Neuronal stem cell (in vitro differentiated cells): ENCODE results near the gene ANKAR.

Source experiments
- DNase-seq: peaks from one replicate; pipeline ENCODE4 v3.0.0-alpha.2; 2013; ENCODE audit warnings: low spot score
- H2AFZ ChIP-seq: one replicate; pipeline ENCODE4 v1.6.1; 2013; ENCODE audit warnings: mild to moderate bottlenecking, low read length, inconsistent platforms
- H2AK5ac ChIP-seq: 2 replicates; pipeline ENCODE4 v1.6.1; 2013; ENCODE audit warnings: low read depth, mild to moderate bottlenecking, inconsistent platforms, low read length, moderate library complexity, mixed read lengths
- H2BK120ac ChIP-seq: 2 replicates; pipeline ENCODE4 v1.6.1; 2013; ENCODE audit warnings: low read depth, mild to moderate bottlenecking, inconsistent platforms, low read length, moderate library complexity, mixed read lengths
- H2BK12ac ChIP-seq: one replicate; pipeline ENCODE4 v1.6.1; 2013; ENCODE audit warnings: low read length, inconsistent platforms
- H2BK15ac ChIP-seq: 2 replicates; pipeline ENCODE4 v1.6.1; 2013; ENCODE audit warnings: mild to moderate bottlenecking, low read length, inconsistent platforms, mixed read lengths
- H2BK5ac ChIP-seq: one replicate; pipeline ENCODE4 v1.6.1; 2013; ENCODE audit warnings: inconsistent platforms, mild to moderate bottlenecking, low read length, moderate library complexity
- H3K14ac ChIP-seq: one replicate; pipeline ENCODE4 v1.6.1; 2013; ENCODE audit warnings: low read length, inconsistent platforms
- H3K18ac ChIP-seq: 2 replicates; pipeline ENCODE4 v1.6.1; 2013; ENCODE audit warnings: low read length, inconsistent platforms
- H3K23ac ChIP-seq: 2 replicates; pipeline ENCODE4 v1.6.1; 2013; ENCODE audit warnings: low read depth, mild to moderate bottlenecking, mixed read lengths, low read length, inconsistent platforms; ENCODE audit not compliant: poor library complexity
- H3K27ac ChIP-seq: replicated peaks from 3 replicates; pipeline ENCODE4 v1.5.1; 2013; ENCODE audit warnings: low read length, inconsistent platforms
- H3K27me3 ChIP-seq, 3 experiments: 2 replicates each; pipeline ENCODE4 v1.6.1; 2013; ENCODE audit warnings: low read length in 3 of 3, mild to moderate bottlenecking in 2 of 3, inconsistent platforms in 1 of 3, low read depth in 1 of 3, mixed read lengths in 1 of 3, moderate library complexity in 1 of 3; ENCODE audit not compliant: control insufficient read depth in 3 of 3, insufficient read depth in 3 of 3
- H3K36me3 ChIP-seq, 2 donors: replicated peaks in 1 of 2; 2 replicates each; pipeline ENCODE4 v1.6.1; 2013; ENCODE audit warnings: low read length in 2 of 2; ENCODE audit not compliant: control insufficient read depth in 2 of 2, insufficient read depth in 2 of 2
- H3K4ac ChIP-seq: 2 replicates; pipeline ENCODE4 v1.6.1; 2013; ENCODE audit warnings: inconsistent platforms, mild to moderate bottlenecking, low read length, moderate library complexity
- H3K4me1 ChIP-seq, 2 donors: 1 replicate in 1 of 2; 2 replicates in 1 of 2; pipeline ENCODE4 v1.6.1; 2013; ENCODE audit warnings: low read length in 2 of 2, low read depth in 1 of 2; ENCODE audit not compliant: control insufficient read depth in 2 of 2, insufficient read depth in 1 of 2
- H3K4me2 ChIP-seq: one replicate; pipeline ENCODE4 v1.6.1; 2013; ENCODE audit warnings: mild to moderate bottlenecking, low read length, inconsistent platforms; ENCODE audit not compliant: insufficient read depth, poor library complexity, severe bottlenecking
- H3K4me3 ChIP-seq, 2 donors: 2 replicates each; pipeline ENCODE4 v1.5.1; 2013; ENCODE audit warnings: low read length in 2 of 2, mild to moderate bottlenecking in 2 of 2, inconsistent platforms in 1 of 2, moderate library complexity in 1 of 2
- H3K79me1 ChIP-seq: one replicate; pipeline ENCODE4 v1.6.1; 2013; ENCODE audit warnings: low read depth, mild to moderate bottlenecking, inconsistent platforms, low read length, moderate library complexity
- H3K9ac ChIP-seq: one replicate; pipeline ENCODE4 v1.6.1; 2013; ENCODE audit warnings: mild to moderate bottlenecking, low read depth, low read length, inconsistent platforms; ENCODE audit not compliant: poor library complexity
- H3K9me3 ChIP-seq, 2 donors: replicated peaks in 1 of 2; 2 replicates each; pipeline versions ENCODE3 to v1.6.1; 2013; ENCODE audit warnings: low read length in 2 of 2, mild to moderate bottlenecking in 2 of 2, inconsistent platforms in 1 of 2, low read depth in 1 of 2, mixed read lengths in 1 of 2, moderate library complexity in 1 of 2; ENCODE audit not compliant: control insufficient read depth in 2 of 2, insufficient read depth in 1 of 2
- H4K8ac ChIP-seq: one replicate; pipeline ENCODE4 v1.6.1; 2013; ENCODE audit warnings: low read depth, mild to moderate bottlenecking, inconsistent platforms, low read length, moderate library complexity
- H4K91ac ChIP-seq: one replicate; pipeline ENCODE4 v1.6.1; 2013; ENCODE audit warnings: low read length, low read depth, mild to moderate bottlenecking, inconsistent platforms; ENCODE audit not compliant: poor library complexity
- WGBS, 2 donors: extraction: QIAGEN DNeasy Blood & Tissue Kit; methylation state at CpG; one replicate each; pipeline ENCODE4 v1.1.7; 2013; ENCODE audit warnings: missing lambda C conversion rate in 2 of 2, mixed read lengths in 1 of 2; ENCODE audit not compliant: insufficient read length in 2 of 2, insufficient replicate concordance in 1 of 2; ENCODE audit errors: extremely low coverage in 2 of 2; 5-methylcytosine and 5-hydroxymethylcytosine counted together

ANKAR gene

GRCh38 chr2:189696223-189696622 is 21.8 kb downstream of the ANKAR start:
- H2BK5ac ChIP-seq = no peak overlapping the region
- H3K18ac ChIP-seq = no peak overlapping the region

GRCh38 chr2:189698020-189698887 is 23.8 kb downstream of the ANKAR start:
- H2BK120ac ChIP-seq = no peak overlapping the region
- no peak overlapping the region for H4K91ac ChIP-seq
- no peak overlapping the region for H2BK5ac ChIP-seq
- H3K27me3 ChIP-seq = no peaks in the 10 kb centered on the region
- no peak overlapping the region for H3K9ac ChIP-seq
- H3K18ac ChIP-seq = no peak overlapping the region
- H3K14ac ChIP-seq = no peak overlapping the region
- H3K4me2 ChIP-seq = no peak overlapping the region
- no peak for DNase-seq
- no peak overlapping the region for H3K4ac ChIP-seq
- WGBS, 2 donors = no CpG with 5 or more reads among the region's 6 CpGs
- H3K4me3 ChIP-seq = no peak overlapping the region
- no peaks in the 10 kb centered on the region for H3K4me1 ChIP-seq
- H2BK12ac ChIP-seq = no peak overlapping the region
- H2AFZ ChIP-seq = no peak overlapping the region
- no peak overlapping the region for H3K27ac ChIP-seq
- H3K79me1 ChIP-seq = no peaks in the 10 kb centered on the region
- no peak overlapping the region for H3K23ac ChIP-seq
- no peak overlapping the region for H2BK15ac ChIP-seq
- no peak overlapping the region for H4K8ac ChIP-seq
- no peak overlapping the region for H2AK5ac ChIP-seq
- no peaks in the 10 kb centered on the region for H3K9me3 ChIP-seq
- H3K36me3 ChIP-seq = no peaks in the 10 kb centered on the region

More at GRCh38 chr2:189696223-189696622, 21.8 kb downstream of the ANKAR start:
- no peak overlapping the region for H2AK5ac ChIP-seq
- H3K14ac ChIP-seq = no peak overlapping the region
- H3K23ac ChIP-seq = no peak overlapping the region
- WGBS, 2 donors = no CpG with 5 or more reads among the region's 3 CpGs
- H3K4me3 ChIP-seq = no peak overlapping the region
- H3K4me2 ChIP-seq = no peak overlapping the region
- H3K36me3 ChIP-seq = no peaks in the 10 kb centered on the region
- no peaks in the 10 kb centered on the region for H3K79me1 ChIP-seq
- H3K4ac ChIP-seq = no peak overlapping the region
- no peak overlapping the region for H4K91ac ChIP-seq
- H3K9ac ChIP-seq = no peak overlapping the region
- no peak for DNase-seq
- no peak overlapping the region for H3K27ac ChIP-seq
- no peak overlapping the region for H2BK120ac ChIP-seq
- H2BK12ac ChIP-seq = no peak overlapping the region
- H2AFZ ChIP-seq = no peak overlapping the region
- no peaks in the 10 kb centered on the region for H3K27me3 ChIP-seq
- no peaks in the 10 kb centered on the region for H3K4me1 ChIP-seq
- no peaks in the 10 kb centered on the region for H3K9me3 ChIP-seq
- no peak overlapping the region for H4K8ac ChIP-seq
- H2BK15ac ChIP-seq = no peak overlapping the region

DNA sequence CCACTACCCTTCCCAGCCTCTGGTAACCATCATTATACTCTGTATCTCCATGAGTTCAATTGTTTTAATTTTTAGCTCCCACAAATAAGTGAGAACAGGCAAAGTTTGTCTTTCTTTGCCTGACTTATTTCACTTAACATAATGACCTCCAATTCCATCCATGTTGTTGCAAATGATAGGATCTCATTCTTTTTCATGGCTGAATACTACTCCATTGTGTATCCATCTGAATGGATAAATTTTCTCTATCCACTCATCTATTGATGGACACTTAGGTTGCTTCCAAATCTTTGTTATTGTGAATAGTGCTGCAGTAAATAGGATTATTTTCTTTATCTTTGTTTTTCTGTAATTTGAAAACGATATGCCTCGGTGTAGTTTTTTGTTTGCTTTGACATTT is 26.2 kb downstream of the ANKAR start:
- Histone ChIP-seq H3K14ac (no peak overlapping the region), H3K4me2 (no peak overlapping the region), H3K23ac (no peak overlapping the region), H3K4me1 (no peaks in the 10 kb centered on the region), H4K91ac (no peak overlapping the region), H2BK15ac (no peak overlapping the region), H3K9me3 (no peaks in the 10 kb centered on the region), H3K9ac (no peak overlapping the region), H3K27me3 (no peaks in the 10 kb centered on the region), H3K4me3 (no peak overlapping the region), H3K36me3 (no peaks in the 10 kb centered on the region), H2AK5ac (no peak overlapping the region), H3K27ac (no peak overlapping the region), H4K8ac (no peak overlapping the region), H2BK120ac (no peak overlapping the region), H3K79me1 (no peaks in the 10 kb centered on the region), H2BK12ac (no peak overlapping the region), H2BK5ac (no peak overlapping the region), H3K18ac (no peak overlapping the region), H2AFZ (no peak overlapping the region), H3K4ac (no peak overlapping the region)
- DNase-seq = no peak
- WGBS, 2 donors = no CpG with 5 or more reads among the region's 2 CpGs

DNA sequence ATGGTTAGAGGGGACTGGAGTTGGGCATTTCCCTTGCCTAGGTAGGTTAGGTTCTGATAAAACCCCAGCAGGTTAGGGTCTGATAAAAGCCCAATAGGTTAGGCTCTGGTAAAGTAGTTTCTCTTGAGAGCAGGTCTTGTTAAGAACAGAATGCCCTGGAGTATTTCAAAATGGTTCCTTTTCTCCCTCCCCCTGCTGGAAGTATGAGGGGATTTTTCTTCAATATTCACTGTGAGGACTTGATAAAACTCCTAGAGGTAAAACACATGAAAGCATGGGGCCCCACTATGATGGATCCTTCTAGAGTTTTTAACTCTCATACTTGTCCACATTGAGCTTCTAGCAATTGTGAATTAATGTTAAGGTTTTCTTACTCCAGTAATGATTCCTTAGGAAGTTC is 27.6 kb downstream of the ANKAR start:
- H3K4me1 ChIP-seq = no peaks in the 10 kb centered on the region
- no peaks in the 10 kb centered on the region for H3K9me3 ChIP-seq
- H3K23ac ChIP-seq = no peak overlapping the region
- H3K79me1 ChIP-seq = no peaks in the 10 kb centered on the region
- H4K91ac ChIP-seq = no peak overlapping the region
- H2AFZ ChIP-seq = peak overlapping the region; percentile 63
- H3K4me3 ChIP-seq = no peak overlapping the region
- no peak overlapping the region for H2BK120ac ChIP-seq
- H2BK5ac ChIP-seq = no peak overlapping the region
- H2AK5ac ChIP-seq = no peak overlapping the region
- no peaks in the 10 kb centered on the region for H3K36me3 ChIP-seq
- no peak overlapping the region for H3K27ac ChIP-seq
- no peak overlapping the region for H2BK15ac ChIP-seq
- H3K4ac ChIP-seq = no peak overlapping the region
- no peak overlapping the region for H3K4me2 ChIP-seq
- DNase-seq = no peak
- no peak overlapping the region for H3K18ac ChIP-seq
- H3K14ac ChIP-seq = no peak overlapping the region
- H3K27me3 ChIP-seq = no peaks in the 10 kb centered on the region
- H3K9ac ChIP-seq = no peak overlapping the region
- no peak overlapping the region for H2BK12ac ChIP-seq
- H4K8ac ChIP-seq = no peak overlapping the region
